ENCODE measurements around the gene CSRP2.

CSRP2 gene

GRCh38 chr12:76914102-76914859 is 35.5 kb upstream of the CSRP2 start:
- Histone ChIP-seq H3K4me1 (ENCODE audit: control insufficient read depth in 1 of 2, insufficient read depth in 2 of 2, low read length in 2 of 2) (peaks cover 0 to 5% of the 10 kb centered on the region in 2 donors), H3K4me3 (ENCODE audit: low read depth in 1 of 2, low read length in 2 of 2) (no peak overlapping the region), H3K27me3 (ENCODE audit: low read depth, low read length) (no peaks in the 10 kb centered on the region), H3K27ac (ENCODE audit: low read length) (no peak overlapping the region), H3K9me3 (ENCODE audit: control insufficient read depth in 1 of 2, low read length in 2 of 2) (no peaks in the 10 kb centered on the region), H3K36me3 (ENCODE audit: control insufficient read depth in 1 of 2, insufficient read depth in 2 of 2, low read length in 2 of 2) (no peaks in the 10 kb centered on the region)

- no peak overlapping the region for H3K27ac ChIP-seq (ENCODE audit: low read length)
- no peaks in the 10 kb centered on the region for H3K9me3 ChIP-seq (ENCODE audit: control insufficient read depth in 1 of 2, low read length in 2 of 2)
- no peak overlapping the region for H3K4me3 ChIP-seq (ENCODE audit: low read depth in 1 of 2, low read length in 2 of 2)
- no peaks in the 10 kb centered on the region for H3K36me3 ChIP-seq (ENCODE audit: control insufficient read depth in 1 of 2, insufficient read depth in 2 of 2, low read length in 2 of 2)
- no peaks in the 10 kb centered on the region for H3K27me3 ChIP-seq (ENCODE audit: low read depth, low read length)
- H3K4me1 ChIP-seq (ENCODE audit: control insufficient read depth in 1 of 2, insufficient read depth in 2 of 2, low read length in 2 of 2): no peaks in the 10 kb centered on the region
These were observed 30.5 kb upstream of the CSRP2 start for GRCh38 chr12:76909290-76909689.

DNA sequence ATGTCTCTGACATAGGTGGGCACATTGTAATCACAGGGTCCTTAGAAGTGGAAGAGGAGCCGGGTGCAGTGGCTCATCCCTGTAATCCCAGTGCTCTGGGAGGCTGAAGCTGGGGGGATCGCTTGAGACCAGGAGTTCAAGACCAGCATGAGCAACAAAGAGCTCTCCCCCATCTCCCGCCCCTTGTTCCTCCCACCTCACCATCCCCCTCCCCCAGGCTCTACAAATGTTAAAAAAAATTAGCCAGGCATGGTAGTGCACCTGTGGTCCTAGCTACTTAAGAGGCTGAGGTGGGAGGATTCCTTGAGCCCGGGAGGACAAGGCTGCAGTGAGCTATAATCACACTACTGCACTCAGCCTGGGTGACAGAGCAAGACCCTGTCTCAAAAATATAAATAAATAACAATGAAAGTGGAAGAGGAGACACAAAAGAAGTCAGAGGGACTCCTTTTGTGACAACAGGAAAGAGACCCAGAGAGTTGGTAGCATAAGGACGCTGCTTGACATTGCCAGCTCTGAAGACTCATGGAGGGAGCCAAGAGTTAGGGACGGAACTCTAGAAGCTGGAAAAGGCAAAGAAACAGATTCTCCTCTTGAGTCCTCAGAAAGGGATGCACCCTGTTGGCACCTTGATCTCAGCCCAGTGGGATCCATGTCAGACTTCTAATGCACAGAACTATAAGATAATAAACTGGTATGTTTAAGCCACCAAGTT is 29.6 kb upstream of the CSRP2 start:
- Histone ChIP-seq H3K4me3 (ENCODE audit: low read depth in 1 of 2, low read length in 2 of 2) (no peak overlapping the region), H3K36me3 (ENCODE audit: control insufficient read depth in 1 of 2, insufficient read depth in 2 of 2, low read length in 2 of 2) (no peaks in the 10 kb centered on the region), H3K9me3 (ENCODE audit: control insufficient read depth in 1 of 2, low read length in 2 of 2) (no peaks in the 10 kb centered on the region), H3K4me1 (ENCODE audit: control insufficient read depth in 1 of 2, insufficient read depth in 2 of 2, low read length in 2 of 2) (no peaks in the 10 kb centered on the region), H3K27ac (ENCODE audit: low read length) (no peak overlapping the region), H3K27me3 (ENCODE audit: low read depth, low read length) (no peaks in the 10 kb centered on the region)

DNA sequence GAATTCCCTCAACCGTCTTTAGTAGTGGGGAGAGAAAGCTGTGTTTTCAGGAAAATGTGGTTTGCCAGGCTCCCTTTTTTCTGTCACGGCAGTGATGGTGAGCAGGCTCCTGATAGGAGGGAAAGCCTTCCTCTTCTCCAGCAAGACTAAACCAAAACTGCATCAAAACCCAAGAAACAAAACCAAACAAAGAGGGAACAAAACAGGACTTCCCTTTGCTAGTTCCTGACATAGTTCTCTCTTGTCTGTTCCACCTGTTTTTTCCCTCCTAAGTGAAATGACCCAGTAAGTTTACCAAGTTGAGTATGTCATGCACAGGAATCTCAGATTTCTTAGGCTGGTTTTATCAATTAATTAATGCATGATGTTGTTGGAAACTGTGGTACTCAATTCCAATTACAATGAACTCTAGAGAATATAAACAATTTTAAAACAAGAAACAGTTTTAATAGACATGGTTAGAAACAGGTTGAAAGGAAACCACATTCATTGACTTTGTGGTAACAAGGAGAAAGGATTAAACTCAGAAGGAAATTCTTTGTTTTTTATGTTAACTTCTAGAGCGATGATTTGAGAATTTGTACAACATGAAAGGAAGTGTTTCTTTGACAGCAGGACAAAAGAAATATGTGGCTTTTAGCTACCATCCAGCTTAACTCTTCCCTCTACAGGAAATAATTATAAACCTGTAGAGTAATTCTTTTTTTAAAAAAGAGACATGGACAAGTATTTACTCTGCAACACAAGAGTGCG is 23.0 kb upstream of the CSRP2 start:
- Histone ChIP-seq H3K27me3 (ENCODE audit: low read depth, low read length) (no peaks in the 10 kb centered on the region), H3K9me3 (ENCODE audit: control insufficient read depth in 1 of 2, low read length in 2 of 2) (no peaks in the 10 kb centered on the region), H3K27ac (ENCODE audit: low read length) (no peak overlapping the region), H3K36me3 (ENCODE audit: control insufficient read depth in 1 of 2, insufficient read depth in 2 of 2, low read length in 2 of 2) (no peaks in the 10 kb centered on the region), H3K4me1 (ENCODE audit: control insufficient read depth in 1 of 2, insufficient read depth in 2 of 2, low read length in 2 of 2) (peaks cover 0 to 4% of the 10 kb centered on the region in 2 donors), H3K4me3 (ENCODE audit: low read depth in 1 of 2, low read length in 2 of 2) (no peak overlapping the region)

DNA sequence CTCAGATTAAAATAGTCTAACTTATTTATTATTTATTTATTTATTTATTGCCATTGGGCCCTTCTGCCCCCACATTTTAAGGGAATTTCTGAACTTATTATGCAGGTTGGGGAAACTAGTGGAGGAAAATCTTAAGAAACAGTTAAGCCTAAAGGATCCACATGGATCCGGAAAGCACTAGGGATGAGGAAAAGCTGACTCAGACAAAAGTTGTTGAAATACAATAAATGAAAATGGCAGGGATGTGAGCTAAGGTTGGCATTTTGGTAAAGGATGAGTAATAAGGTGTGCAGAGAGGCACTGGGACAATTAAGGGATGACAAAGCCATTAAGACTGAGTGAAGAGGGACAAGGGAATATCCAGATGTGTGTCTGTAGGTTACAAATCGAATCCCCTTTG is 20.7 kb upstream of the CSRP2 start:
- Histone ChIP-seq H3K4me1 (ENCODE audit: control insufficient read depth in 1 of 2, insufficient read depth in 2 of 2, low read length in 2 of 2) (peaks cover 0 to 4% of the 10 kb centered on the region in 2 donors), H3K4me3 (ENCODE audit: low read depth in 1 of 2, low read length in 2 of 2) (no peak overlapping the region), H3K36me3 (ENCODE audit: control insufficient read depth in 1 of 2, insufficient read depth in 2 of 2, low read length in 2 of 2) (no peaks in the 10 kb centered on the region), H3K27me3 (ENCODE audit: low read depth, low read length) (no peaks in the 10 kb centered on the region), H3K27ac (ENCODE audit: low read length) (no peak overlapping the region), H3K9me3 (ENCODE audit: control insufficient read depth in 1 of 2, low read length in 2 of 2) (peaks cover 0 to under 1% of the 10 kb centered on the region in 2 donors)

- Histone ChIP-seq H3K27me3 (ENCODE audit: low read depth, low read length) (no peaks in the 10 kb centered on the region), H3K27ac (ENCODE audit: low read length) (no peak overlapping the region), H3K4me1 (ENCODE audit: control insufficient read depth in 1 of 2, insufficient read depth in 2 of 2, low read length in 2 of 2) (peaks cover 0 to 4% of the 10 kb centered on the region in 2 donors), H3K9me3 (ENCODE audit: control insufficient read depth in 1 of 2, low read length in 2 of 2) (peaks cover 0 to 6% of the 10 kb centered on the region in 2 donors), H3K36me3 (ENCODE audit: control insufficient read depth in 1 of 2, insufficient read depth in 2 of 2, low read length in 2 of 2) (no peaks in the 10 kb centered on the region), H3K4me3 (ENCODE audit: low read depth in 1 of 2, low read length in 2 of 2) (no peak overlapping the region)
These were observed 19.6 kb upstream of the CSRP2 start for GRCh38 chr12:76898442-76898841.

DNA sequence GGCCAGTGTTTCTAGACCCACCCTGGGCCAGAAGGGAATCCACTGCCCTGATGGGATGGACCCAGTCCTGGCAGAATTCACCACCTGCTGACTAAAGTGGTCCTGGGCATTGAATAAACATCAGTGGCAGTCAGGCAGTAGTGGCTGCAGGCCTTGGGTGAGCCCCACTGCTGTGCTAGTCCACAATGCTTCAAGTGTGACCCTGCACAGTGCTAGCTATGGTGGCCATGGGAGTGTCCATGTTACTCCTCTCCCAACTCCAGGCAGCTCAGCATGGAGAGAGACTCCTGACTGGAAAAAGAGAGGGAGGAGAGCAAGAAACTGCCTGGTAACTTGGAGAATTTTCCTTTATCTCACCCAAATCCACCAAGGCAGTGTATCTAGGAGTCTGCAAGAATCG is 17.5 kb upstream of the CSRP2 start:
- Histone ChIP-seq H3K9me3 (ENCODE audit: control insufficient read depth in 1 of 2, low read length in 2 of 2) (peaks cover 0 to 6% of the 10 kb centered on the region in 2 donors), H3K27ac (ENCODE audit: low read length) (no peak overlapping the region), H3K4me3 (ENCODE audit: low read depth in 1 of 2, low read length in 2 of 2) (no peak overlapping the region), H3K36me3 (ENCODE audit: control insufficient read depth in 1 of 2, insufficient read depth in 2 of 2, low read length in 2 of 2) (no peaks in the 10 kb centered on the region), H3K4me1 (ENCODE audit: control insufficient read depth in 1 of 2, insufficient read depth in 2 of 2, low read length in 2 of 2) (peaks cover 0 to 4% of the 10 kb centered on the region in 2 donors), H3K27me3 (ENCODE audit: low read depth, low read length) (no peaks in the 10 kb centered on the region)

- Histone ChIP-seq H3K27me3 (ENCODE audit: low read depth, low read length) (no peaks in the 10 kb centered on the region), H3K4me3 (ENCODE audit: low read depth in 1 of 2, low read length in 2 of 2) (no peak overlapping the region), H3K27ac (ENCODE audit: low read length) (no peak overlapping the region), H3K9me3 (ENCODE audit: control insufficient read depth in 1 of 2, low read length in 2 of 2) (peaks cover 0 to 6% of the 10 kb centered on the region in 2 donors), H3K36me3 (ENCODE audit: control insufficient read depth in 1 of 2, insufficient read depth in 2 of 2, low read length in 2 of 2) (no peaks in the 10 kb centered on the region), H3K4me1 (ENCODE audit: control insufficient read depth in 1 of 2, insufficient read depth in 2 of 2, low read length in 2 of 2) (peaks cover 0 to 4% of the 10 kb centered on the region in 2 donors)
These were observed 17.0 kb upstream of the CSRP2 start for GRCh38 chr12:76895796-76896195.

- Histone ChIP-seq H3K4me3 (ENCODE audit: low read depth in 1 of 2, low read length in 2 of 2) (no peak overlapping the region), H3K36me3 (ENCODE audit: control insufficient read depth in 1 of 2, insufficient read depth in 2 of 2, low read length in 2 of 2) (no peaks in the 10 kb centered on the region), H3K9me3 (ENCODE audit: control insufficient read depth in 1 of 2, low read length in 2 of 2) (peaks cover 0 to 6% of the 10 kb centered on the region in 2 donors), H3K27me3 (ENCODE audit: low read depth, low read length) (no peaks in the 10 kb centered on the region), H3K4me1 (ENCODE audit: control insufficient read depth in 1 of 2, insufficient read depth in 2 of 2, low read length in 2 of 2) (no peaks in the 10 kb centered on the region), H3K27ac (ENCODE audit: low read length) (no peak overlapping the region)
These were observed 12.8 kb upstream of the CSRP2 start for GRCh38 chr12:76891609-76892008.

- H3K27ac ChIP-seq (ENCODE audit: low read length): no peak overlapping the region
- no peak overlapping the region for H3K4me3 ChIP-seq (ENCODE audit: low read depth in 1 of 2, low read length in 2 of 2)
- no peaks in the 10 kb centered on the region for H3K27me3 ChIP-seq (ENCODE audit: low read depth, low read length)
These were observed 11.6 kb upstream of the CSRP2 start for GRCh38 chr12:76890151-76891143.

More at GRCh38 chr12:76890151-76891143, 11.6 kb upstream of the CSRP2 start:
- Histone ChIP-seq H3K36me3 (ENCODE audit: control insufficient read depth in 1 of 2, insufficient read depth in 2 of 2, low read length in 2 of 2) (no peaks in the 10 kb centered on the region), H3K4me1 (ENCODE audit: control insufficient read depth in 1 of 2, insufficient read depth in 2 of 2, low read length in 2 of 2) (no peaks in the 10 kb centered on the region), H3K9me3 (ENCODE audit: control insufficient read depth in 1 of 2, low read length in 2 of 2) (peaks cover 0 to 6% of the 10 kb centered on the region in 2 donors)

Measured in muscle layer of duodenum (tissue), 2 donors.